IPS DF 6.9 (cell line): ENCODE measurements around the gene TSHZ3.

Experiments used
- DNase-seq: peaks from one replicate; pipeline ENCODE4 v3.0.0-alpha.2; 2013; ENCODE audit warnings: low read depth, low spot score
- H3K27ac ChIP-seq: one replicate; pipeline ENCODE4 v1.5.1; 2013; ENCODE audit warnings: low read length, control low read depth
- H3K27me3 ChIP-seq: 2 replicates; pipeline ENCODE4 v1.6.1; 2013; ENCODE audit warnings: mild to moderate bottlenecking, low read length; ENCODE audit not compliant: control insufficient read depth, insufficient read depth
- H3K36me3 ChIP-seq: 2 replicates; pipeline ENCODE4 v1.6.1; 2013; ENCODE audit warnings: low read length; ENCODE audit not compliant: control insufficient read depth, insufficient read depth
- H3K4me1 ChIP-seq: 2 replicates; pipeline ENCODE4 v1.6.1; 2013; ENCODE audit warnings: low read length; ENCODE audit not compliant: control insufficient read depth, insufficient read depth
- H3K4me3 ChIP-seq: 2 replicates; pipeline ENCODE4 v1.5.1; 2013; ENCODE audit warnings: mild to moderate bottlenecking, low read length
- H3K9me3 ChIP-seq: 2 replicates; pipeline ENCODE4 v1.6.1; 2013; ENCODE audit warnings: low read length, inconsistent platforms; ENCODE audit not compliant: control insufficient read depth, insufficient read depth
- WGBS: extraction: QIAGEN DNeasy Blood & Tissue Kit; methylation state at CpG from one replicate; pipeline ENCODE4 v1.1.7; 2013; ENCODE audit warnings: mixed read lengths, missing lambda C conversion rate; ENCODE audit not compliant: insufficient read length, insufficient coverage; 5-methylcytosine and 5-hydroxymethylcytosine counted together

The TSHZ3 gene

GRCh38 chr19:31285744-31286143 lies 63.5 kb downstream of the TSHZ3 start:
- Histone ChIP-seq H3K36me3 (no peaks in the 10 kb centered on the region), H3K9me3 (no peaks in the 10 kb centered on the region), H3K27me3 (no peaks in the 10 kb centered on the region), H3K4me1 (no peaks in the 10 kb centered on the region), H3K4me3 (no peak overlapping the region), H3K27ac (no peak overlapping the region)
- no peak for DNase-seq
- no CpG with 5 or more reads among the region's 5 CpGs for WGBS

- Histone ChIP-seq H3K4me1 (no peaks in the 10 kb centered on the region), H3K9me3 (no peaks in the 10 kb centered on the region), H3K27ac (no peak overlapping the region), H3K4me3 (no peak overlapping the region), H3K36me3 (no peaks in the 10 kb centered on the region), H3K27me3 (no peaks in the 10 kb centered on the region)
- no peak for DNase-seq
- WGBS = no CpG with 5 or more reads among the region's 7 CpGs
These were observed 64.6 kb downstream of the TSHZ3 start for GRCh38 chr19:31284621-31285020.

- Histone ChIP-seq H3K9me3 (no peaks in the 10 kb centered on the region), H3K4me1 (no peaks in the 10 kb centered on the region), H3K27me3 (no peaks in the 10 kb centered on the region), H3K36me3 (peaks cover 7% of the 10 kb centered on the region), H3K27ac (no peak overlapping the region), H3K4me3 (no peak overlapping the region)
- DNase-seq = no peak
- WGBS = no CpG with 5 or more reads among the region's 8 CpGs
These were observed 65.5 kb downstream of the TSHZ3 start for GRCh38 chr19:31283701-31284100.

- Histone ChIP-seq H3K9me3 (no peaks in the 10 kb centered on the region), H3K4me1 (no peaks in the 10 kb centered on the region), H3K36me3 (peaks cover 7% of the 10 kb centered on the region), H3K27me3 (no peaks in the 10 kb centered on the region), H3K4me3 (no peak overlapping the region), H3K27ac (no peak overlapping the region)
- WGBS = no CpG with 5 or more reads among the region's 4 CpGs
- no peak for DNase-seq
These were observed 66.9 kb downstream of the TSHZ3 start for GRCh38 chr19:31282346-31282745.

GRCh38 chr19:31280287-31281006 lies 68.8 kb downstream of the TSHZ3 start:
- H3K27ac ChIP-seq = no peak overlapping the region
- WGBS = no CpG with 5 or more reads among the region's 11 CpGs
- no peaks in the 10 kb centered on the region for H3K9me3 ChIP-seq
- no peak for DNase-seq
- no peaks in the 10 kb centered on the region for H3K4me1 ChIP-seq
- H3K4me3 ChIP-seq = no peak overlapping the region
- H3K27me3 ChIP-seq = no peaks in the 10 kb centered on the region
- peaks cover 7% of the 10 kb centered on the region for H3K36me3 ChIP-seq

GRCh38 chr19:31279436-31279765 lies 69.8 kb downstream of the TSHZ3 start:
- no peaks in the 10 kb centered on the region for H3K9me3 ChIP-seq
- DNase-seq = no peak
- no peak overlapping the region for H3K27ac ChIP-seq
- H3K27me3 ChIP-seq = no peaks in the 10 kb centered on the region
- peaks cover 7% of the 10 kb centered on the region for H3K36me3 ChIP-seq
- WGBS = no CpG with 5 or more reads among the region's 16 CpGs
- no peak overlapping the region for H3K4me3 ChIP-seq
- H3K4me1 ChIP-seq = no peaks in the 10 kb centered on the region

- Histone ChIP-seq H3K27me3 (no peaks in the 10 kb centered on the region), H3K4me3 (no peak overlapping the region), H3K9me3 (no peaks in the 10 kb centered on the region), H3K36me3 (peaks cover 7% of the 10 kb centered on the region), H3K27ac (no peak overlapping the region), H3K4me1 (no peaks in the 10 kb centered on the region)
- WGBS = no CpG with 5 or more reads among the region's 37 CpGs
- DNase-seq = no peak
These were observed 70.4 kb downstream of the TSHZ3 start for GRCh38 chr19:31278555-31279435.

GRCh38 chr19:31277516-31277915 lies 71.7 kb downstream of the TSHZ3 start:
- no peak overlapping the region for H3K4me3 ChIP-seq
- H3K36me3 ChIP-seq = peaks cover 7% of the 10 kb centered on the region
- no peak overlapping the region for H3K27ac ChIP-seq
- H3K4me1 ChIP-seq = no peaks in the 10 kb centered on the region
- no CpG with 5 or more reads among the region's 17 CpGs for WGBS
- no peak for DNase-seq
- no peaks in the 10 kb centered on the region for H3K9me3 ChIP-seq
- H3K27me3 ChIP-seq = no peaks in the 10 kb centered on the region

GRCh38 chr19:31276831-31277230 lies 72.4 kb downstream of the TSHZ3 start:
- no peak overlapping the region for H3K27ac ChIP-seq
- H3K9me3 ChIP-seq = no peaks in the 10 kb centered on the region
- peaks cover 7% of the 10 kb centered on the region for H3K36me3 ChIP-seq
- DNase-seq = no peak
- no peaks in the 10 kb centered on the region for H3K27me3 ChIP-seq
- no peaks in the 10 kb centered on the region for H3K4me1 ChIP-seq
- H3K4me3 ChIP-seq = no peak overlapping the region
- no CpG with 5 or more reads among the region's 16 CpGs for WGBS

GRCh38 chr19:31275068-31275334 lies 74.2 kb downstream of the TSHZ3 start:
- H3K27me3 ChIP-seq = no peaks in the 10 kb centered on the region
- DNase-seq = no peak
- WGBS = no CpG with 5 or more reads among the region's 2 CpGs
- H3K27ac ChIP-seq = no peak overlapping the region
- no peaks in the 10 kb centered on the region for H3K9me3 ChIP-seq
- H3K4me1 ChIP-seq = no peaks in the 10 kb centered on the region
- no peak overlapping the region for H3K4me3 ChIP-seq
- peaks cover 7% of the 10 kb centered on the region for H3K36me3 ChIP-seq
